ENCODE data around the gene BCR.

The BCR gene

GRCh38 chr22:23246982-23247766 is 66.9 kb downstream of the BCR start:
- peak; percentile 52 for DNase-seq

- peak; percentile 85 for DNase-seq
Observed at GRCh38 chr22:23248583-23248982, 68.3 kb downstream of the BCR start.

- DNase-seq: no peak
Observed at GRCh38 chr22:23250056-23250784, 69.9 kb downstream of the BCR start.

GRCh38 chr22:23250785-23251363 is 70.6 kb downstream of the BCR start:
- DNase-seq: no peak

GRCh38 chr22:23251445-23252093 is 71.3 kb downstream of the BCR start:
- DNase-seq: no peak

GRCh38 chr22:23253475-23254055 is 73.3 kb downstream of the BCR start:
- no peak for DNase-seq

GRCh38 chr22:23255506-23256170 is 75.3 kb downstream of the BCR start:
- no peak for DNase-seq

- DNase-seq: no peak
Observed at GRCh38 chr22:23256171-23256932, 76.0 kb downstream of the BCR start.

- DNase-seq: no peak
Observed at GRCh38 chr22:23256986-23257888, 76.9 kb downstream of the BCR start.

GRCh38 chr22:23257889-23258825 is 77.8 kb downstream of the BCR start:
- DNase-seq: no peak

GRCh38 chr22:23258826-23259170 is 78.5 kb downstream of the BCR start:
- DNase-seq: no peak

GRCh38 chr22:23259916-23260644 is 79.8 kb downstream of the BCR start:
- DNase-seq: no peak

- DNase-seq: no peak
Observed at GRCh38 chr22:23260645-23261581, 80.6 kb downstream of the BCR start.

- DNase-seq: no peak
Observed at GRCh38 chr22:23261900-23262450, 81.7 kb downstream of the BCR start.

- no peak for DNase-seq
Observed at GRCh38 chr22:23262518-23263332, 82.4 kb downstream of the BCR start.
